GM12878 (cell line): Measurements from ENCODE around the gene JUND. TPM values are rescaled to one million over a fixed set of nuclear protein-coding genes. Genes with fewer than 3 reads are reported as not detected.

Experiments
- ATF3 ChIP-seq: IDR thresholded peaks from 2 replicates; pipeline ENCODE4 v1.6.1; 2011; ENCODE audit warnings: low read depth, mild to moderate bottlenecking, low read length, moderate library complexity, borderline replicate concordance; ENCODE audit errors: extremely low read depth
- CEBPB ChIP-seq, 2 experiments: fragments of 150-350 bp in 1 of 2; IDR thresholded peaks; 2 replicates each; pipeline ENCODE4 v1.6.1; 2012 to 2014; ENCODE audit warnings: low read depth in 2 of 2, low read length in 2 of 2, borderline replicate concordance in 1 of 2, inconsistent platforms in 1 of 2
- CHD1 ChIP-seq: IDR thresholded peaks from 2 replicates; pipeline ENCODE4 v1.6.1; 2012; ENCODE audit warnings: low read depth, low read length, improper control_type of control experiment
- CHD2 ChIP-seq: IDR thresholded peaks from 2 replicates; pipeline ENCODE4 v1.6.1; 2011; ENCODE audit warnings: low read depth, low read length, improper control_type of control experiment, borderline replicate concordance
- CREM ChIP-seq: IDR thresholded peaks from 2 replicates; pipeline ENCODE4 v1.6.1; 2014; ENCODE audit warnings: antibody characterized with exemption, low read depth
- JUND ChIP-seq: IDR thresholded peaks from 2 replicates; pipeline ENCODE4 v1.6.1; 2012; ENCODE audit warnings: low read depth, mild to moderate bottlenecking, low read length, improper control_type of control experiment, moderate library complexity
- KAT2A ChIP-seq: conservative IDR thresholded peaks from 2 replicates; pipeline ENCODE4 v1.6.1; 2011; ENCODE audit warnings: low read depth, low read length; ENCODE audit not compliant: control insufficient read depth
- KDM1A ChIP-seq: fragments of 200-600 bp; sonication (generic); IDR thresholded peaks from 2 replicates; pipeline ENCODE4 v1.6.1; 2016; ENCODE audit warnings: borderline replicate concordance
- LARP7 ChIP-seq: fragments of 450-650 bp; IDR thresholded peaks from 2 replicates; pipeline ENCODE4 v1.6.1; 2017; ENCODE audit warnings: mild to moderate bottlenecking
- MXI1 ChIP-seq: fragments of 150-350 bp; IDR thresholded peaks from 2 replicates; pipeline ENCODE4 v1.6.1; 2011; ENCODE audit warnings: low read depth, mild to moderate bottlenecking, inconsistent platforms, low read length, improper control_type of control experiment
- NFXL1 ChIP-seq: fragments of 450-650 bp; IDR thresholded peaks from 2 replicates; pipeline ENCODE4 v1.6.1; 2017; ENCODE audit warnings: antibody characterized with exemption, mild to moderate bottlenecking, borderline replicate concordance
- NR2C2 ChIP-seq: IDR thresholded peaks from 2 replicates; pipeline ENCODE4 v1.6.1; 2011; ENCODE audit warnings: borderline replicate concordance, low read depth; ENCODE audit not compliant: control insufficient read depth, insufficient read length
- SIN3A ChIP-seq: IDR thresholded peaks from 2 replicates; pipeline ENCODE4 v1.6.1; 2012; ENCODE audit warnings: low read depth, low read length, improper control_type of control experiment
- SMAD1 ChIP-seq: fragments of 450-650 bp; IDR thresholded peaks from 2 replicates; pipeline ENCODE4 v1.6.1; 2018; ENCODE audit warnings: mild to moderate bottlenecking, low read depth; ENCODE audit not compliant: partially characterized antibody
- STAT3 ChIP-seq: IDR thresholded peaks from 2 replicates; pipeline ENCODE4 v1.6.1; 2011; ENCODE audit warnings: low read depth, low read length, improper control_type of control experiment
- ZNF384 ChIP-seq: IDR thresholded peaks from 2 replicates; pipeline ENCODE4 v1.6.1; 2012; ENCODE audit warnings: low read depth, mild to moderate bottlenecking, low read length, improper control_type of control experiment, borderline replicate concordance
- polyA plus RNA-seq, 11 experiments: library from polyadenylated mRNA; depleted of rRNA in 4 of 11; unstranded in 6 of 11; stranded (reverse) in 5 of 11; fragments of >200 nt; fragmentation: Nextera tagmentation in 4 of 11; fragmentation: Illumina TruSeq in 1 of 11; extraction: Ambion mirVana in 4 of 11; extraction: Trizol in 1 of 11; gene quantifications; 1 replicate in 1 of 11; 2 replicates in 10 of 11; pipeline versions ENCODE4 v1.2.1 to v1.2.3, GENCODE V29; 2011 to 2016; ENCODE audit warnings: inconsistent platforms in 2 of 11, missing spikeins in 2 of 11, low read depth in 1 of 11
- total RNA-seq, 4 experiments: library from RNA; depleted of rRNA in 3 of 4; stranded (reverse); fragments of >200 nt in 3 of 4; fragmentation: Illumina TruSeq in 1 of 4; extraction: Trizol in 1 of 4; gene quantifications; 2 replicates each; pipeline versions ENCODE4 v1.2.1 to v1.2.3, GENCODE V29; 2013 to 2021
- TF ChIP-seq, protein P1 (sequence below): IDR thresholded peaks from 2 replicates; pipeline ENCODE4 v1.6.1; 2012; ENCODE audit warnings: low read depth, low read length, improper control_type of control experiment
- TF ChIP-seq, protein P2 (sequence below): fragments of 450-650 bp; IDR thresholded peaks from 2 replicates; pipeline ENCODE4 v1.6.1; 2017; ENCODE audit warnings: mild to moderate bottlenecking
- TF ChIP-seq, protein P3 (sequence below): fragments of 450-650 bp; IDR thresholded peaks from 2 replicates; pipeline ENCODE4 v1.6.1; 2017; ENCODE audit warnings: borderline replicate concordance
- TF ChIP-seq, protein P4 (sequence below): fragments of 450-650 bp; IDR thresholded peaks from 2 replicates; pipeline ENCODE4 v1.6.1; 2017; ENCODE audit warnings: mild to moderate bottlenecking, moderate library complexity

Gene JUND
- total and polyA plus RNA-seq, 10 of the 15 experiments (the other 5 are each of a cell fraction or from before 2014, with no cell fraction given), result 7.4 to 164 (median 18.8) TPM

GRCh38 chr19:18304458-18305310 lies 23.3 kb upstream of the JUND start (continued):
- TF ChIP-seq, protein P1, sequence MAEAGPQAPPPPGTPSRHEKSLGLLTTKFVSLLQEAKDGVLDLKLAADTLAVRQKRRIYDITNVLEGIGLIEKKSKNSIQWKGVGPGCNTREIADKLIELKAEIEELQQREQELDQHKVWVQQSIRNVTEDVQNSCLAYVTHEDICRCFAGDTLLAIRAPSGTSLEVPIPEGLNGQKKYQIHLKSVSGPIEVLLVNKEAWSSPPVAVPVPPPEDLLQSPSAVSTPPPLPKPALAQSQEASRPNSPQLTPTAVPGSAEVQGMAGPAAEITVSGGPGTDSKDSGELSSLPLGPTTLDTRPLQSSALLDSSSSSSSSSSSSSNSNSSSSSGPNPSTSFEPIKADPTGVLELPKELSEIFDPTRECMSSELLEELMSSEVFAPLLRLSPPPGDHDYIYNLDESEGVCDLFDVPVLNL, result no peak
- TF ChIP-seq KAT2A, result no peak
- TF ChIP-seq NFXL1, result no peak
- TF ChIP-seq, protein P2, sequence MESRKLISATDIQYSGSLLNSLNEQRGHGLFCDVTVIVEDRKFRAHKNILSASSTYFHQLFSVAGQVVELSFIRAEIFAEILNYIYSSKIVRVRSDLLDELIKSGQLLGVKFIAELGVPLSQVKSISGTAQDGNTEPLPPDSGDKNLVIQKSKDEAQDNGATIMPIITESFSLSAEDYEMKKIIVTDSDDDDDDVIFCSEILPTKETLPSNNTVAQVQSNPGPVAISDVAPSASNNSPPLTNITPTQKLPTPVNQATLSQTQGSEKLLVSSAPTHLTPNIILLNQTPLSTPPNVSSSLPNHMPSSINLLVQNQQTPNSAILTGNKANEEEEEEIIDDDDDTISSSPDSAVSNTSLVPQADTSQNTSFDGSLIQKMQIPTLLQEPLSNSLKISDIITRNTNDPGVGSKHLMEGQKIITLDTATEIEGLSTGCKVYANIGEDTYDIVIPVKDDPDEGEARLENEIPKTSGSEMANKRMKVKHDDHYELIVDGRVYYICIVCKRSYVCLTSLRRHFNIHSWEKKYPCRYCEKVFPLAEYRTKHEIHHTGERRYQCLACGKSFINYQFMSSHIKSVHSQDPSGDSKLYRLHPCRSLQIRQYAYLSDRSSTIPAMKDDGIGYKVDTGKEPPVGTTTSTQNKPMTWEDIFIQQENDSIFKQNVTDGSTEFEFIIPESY, result no peak
- TF ChIP-seq JUND, result no peak
- no peak for TF ChIP-seq CEBPB (IDR thresholded peaks at IDR 0.05; ENCODE audit: borderline replicate concordance in 1 of 2, low read depth in 2 of 2, low read length in 2 of 2)
- no peak for TF ChIP-seq CHD1
- peak; percentile 71 for TF ChIP-seq SIN3A
- TF ChIP-seq ZNF384, result no peak
- TF ChIP-seq KDM1A, result no peak
- TF ChIP-seq STAT3, result no peak
- peak; percentile 43; the same call in 1 of the 2 replicates for TF ChIP-seq CREM
- TF ChIP-seq CHD2, result 0 out of 2 replicates have a peak, but pooled peaks have one; percentile 21
- no peak for TF ChIP-seq SMAD1
- TF ChIP-seq NR2C2, result no peak
- no peak for TF ChIP-seq ATF3
- TF ChIP-seq, protein P3, sequence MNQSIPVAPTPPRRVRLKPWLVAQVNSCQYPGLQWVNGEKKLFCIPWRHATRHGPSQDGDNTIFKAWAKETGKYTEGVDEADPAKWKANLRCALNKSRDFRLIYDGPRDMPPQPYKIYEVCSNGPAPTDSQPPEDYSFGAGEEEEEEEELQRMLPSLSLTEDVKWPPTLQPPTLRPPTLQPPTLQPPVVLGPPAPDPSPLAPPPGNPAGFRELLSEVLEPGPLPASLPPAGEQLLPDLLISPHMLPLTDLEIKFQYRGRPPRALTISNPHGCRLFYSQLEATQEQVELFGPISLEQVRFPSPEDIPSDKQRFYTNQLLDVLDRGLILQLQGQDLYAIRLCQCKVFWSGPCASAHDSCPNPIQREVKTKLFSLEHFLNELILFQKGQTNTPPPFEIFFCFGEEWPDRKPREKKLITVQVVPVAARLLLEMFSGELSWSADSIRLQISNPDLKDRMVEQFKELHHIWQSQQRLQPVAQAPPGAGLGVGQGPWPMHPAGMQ, result peak; percentile 47; the same call in 1 of the 2 replicates
- TF ChIP-seq LARP7, result peak; percentile 70
- TF ChIP-seq, protein P4, sequence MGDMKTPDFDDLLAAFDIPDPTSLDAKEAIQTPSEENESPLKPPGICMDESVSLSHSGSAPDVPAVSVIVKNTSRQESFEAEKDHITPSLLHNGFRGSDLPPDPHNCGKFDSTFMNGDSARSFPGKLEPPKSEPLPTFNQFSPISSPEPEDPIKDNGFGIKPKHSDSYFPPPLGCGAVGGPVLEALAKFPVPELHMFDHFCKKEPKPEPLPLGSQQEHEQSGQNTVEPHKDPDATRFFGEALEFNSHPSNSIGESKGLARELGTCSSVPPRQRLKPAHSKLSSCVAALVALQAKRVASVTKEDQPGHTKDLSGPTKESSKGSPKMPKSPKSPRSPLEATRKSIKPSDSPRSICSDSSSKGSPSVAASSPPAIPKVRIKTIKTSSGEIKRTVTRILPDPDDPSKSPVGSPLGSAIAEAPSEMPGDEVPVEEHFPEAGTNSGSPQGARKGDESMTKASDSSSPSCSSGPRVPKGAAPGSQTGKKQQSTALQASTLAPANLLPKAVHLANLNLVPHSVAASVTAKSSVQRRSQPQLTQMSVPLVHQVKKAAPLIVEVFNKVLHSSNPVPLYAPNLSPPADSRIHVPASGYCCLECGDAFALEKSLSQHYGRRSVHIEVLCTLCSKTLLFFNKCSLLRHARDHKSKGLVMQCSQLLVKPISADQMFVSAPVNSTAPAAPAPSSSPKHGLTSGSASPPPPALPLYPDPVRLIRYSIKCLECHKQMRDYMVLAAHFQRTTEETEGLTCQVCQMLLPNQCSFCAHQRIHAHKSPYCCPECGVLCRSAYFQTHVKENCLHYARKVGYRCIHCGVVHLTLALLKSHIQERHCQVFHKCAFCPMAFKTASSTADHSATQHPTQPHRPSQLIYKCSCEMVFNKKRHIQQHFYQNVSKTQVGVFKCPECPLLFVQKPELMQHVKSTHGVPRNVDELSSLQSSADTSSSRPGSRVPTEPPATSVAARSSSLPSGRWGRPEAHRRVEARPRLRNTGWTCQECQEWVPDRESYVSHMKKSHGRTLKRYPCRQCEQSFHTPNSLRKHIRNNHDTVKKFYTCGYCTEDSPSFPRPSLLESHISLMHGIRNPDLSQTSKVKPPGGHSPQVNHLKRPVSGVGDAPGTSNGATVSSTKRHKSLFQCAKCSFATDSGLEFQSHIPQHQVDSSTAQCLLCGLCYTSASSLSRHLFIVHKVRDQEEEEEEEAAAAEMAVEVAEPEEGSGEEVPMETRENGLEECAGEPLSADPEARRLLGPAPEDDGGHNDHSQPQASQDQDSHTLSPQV, result no peak
- TF ChIP-seq MXI1, result peak; percentile 75
